Measurements from ENCODE around the gene SOD1. TPM values are rescaled to one million over a fixed set of nuclear protein-coding genes. Genes with fewer than 3 reads are reported as not detected.

The SOD1 gene
- total and polyA plus RNA-seq, 2 of the 8 experiments (the other 6 are each of a cell fraction or from before 2014, with no cell fraction given) = 192 to 226 TPM

GRCh38 chr21:31707499-31707898 is 48.0 kb downstream of the SOD1 start:
- Histone ChIP-seq H3K4me3 (ENCODE audit: extremely low read depth in 1 of 4, insufficient read depth in 2 of 4, low read depth in 3 of 4, low read length in 4 of 4) (no peak overlapping the region), H3K79me1 (ENCODE audit: low read depth, low read length) (no peaks in the 10 kb centered on the region), H2BK12ac (ENCODE audit: low read depth, low read length) (no peak overlapping the region), H3K4ac (replicated peaks; ENCODE audit: insufficient read length, low read depth, low read length) (no peak overlapping the region), H3K4me2 (ENCODE audit: insufficient read depth in 1 of 2, low read depth in 2 of 2, low read length in 2 of 2) (no peak overlapping the region), H2BK5ac (ENCODE audit: low read depth, low read length) (no peak overlapping the region), H3K27ac (ENCODE audit: low read depth, low read length) (no peak overlapping the region), H3K9ac (replicated peaks in 1 of 4; ENCODE audit: extremely low read depth in 1 of 4, low read depth in 3 of 4, low read length in 3 of 4) (no peak overlapping the region), H4K8ac (ENCODE audit: extremely low read depth, insufficient read depth, low read length) (no peak overlapping the region), H2BK15ac (ENCODE audit: low read length) (no peak overlapping the region), H4K20me1 (replicated peaks in 1 of 2; ENCODE audit: control insufficient read depth in 1 of 2, insufficient read depth in 2 of 2, low read length in 2 of 2) (peaks cover 14 to 31% of the 10 kb centered on the region in 2 experiments), H3K27me3 (replicated peaks in 1 of 4; ENCODE audit: control insufficient read depth in 3 of 4, extremely low read depth in 1 of 4, insufficient read depth in 3 of 4, low read length in 3 of 4) (no peaks in the 10 kb centered on the region), H3K36me3 (ENCODE audit: control insufficient read depth in 2 of 4, insufficient read depth in 4 of 4, low read length in 3 of 4) (peaks cover 0 to 27% (median 3%) of the 10 kb centered on the region in 4 experiments; a peak in 3 of 8 replicates), H2AFZ (ENCODE audit: low read length) (no peak overlapping the region), H3K9me3 (ENCODE audit: insufficient read depth in 2 of 2, low read depth in 1 of 2, low read length in 1 of 2) (no peaks in the 10 kb centered on the region), H2BK120ac (replicated peaks; ENCODE audit: low read depth, low read length) (no peak overlapping the region), H3K18ac (ENCODE audit: extremely low read depth, low read length) (no peak overlapping the region), H4K5ac (ENCODE audit: insufficient read length, low read depth, low read length) (no peak overlapping the region), H3K14ac (ENCODE audit: insufficient read length) (no peak overlapping the region), H3K23ac (ENCODE audit: insufficient read length) (no peak overlapping the region), H2AK5ac (ENCODE audit: low read depth, low read length) (no peak overlapping the region), H2BK20ac (ENCODE audit: low read length) (no peak overlapping the region), H3K23me2 (ENCODE audit: low read depth, low read length) (no peaks in the 10 kb centered on the region), H3K56ac (replicated peaks; ENCODE audit: insufficient read length, low read depth, low read length) (no peak overlapping the region), H3K79me2 (ENCODE audit: control insufficient read depth in 1 of 2, insufficient read depth in 2 of 2, low read length in 2 of 2) (peaks cover 8 to 99% of the 10 kb centered on the region in 2 experiments), H3K4me1 (replicated peaks in 1 of 4; ENCODE audit: control insufficient read depth in 3 of 4, insufficient read depth in 4 of 4, low read length in 3 of 4) (peaks cover 0 to 8% (median under 1%) of the 10 kb centered on the region in 4 experiments; a peak in 5 of 7 replicates), H4K91ac (replicated peaks; ENCODE audit: insufficient read length, low read length) (no peak overlapping the region)
- FAIRE-seq (no peak), DNase-seq (ENCODE audit: low read depth in 1 of 2, low spot score in 2 of 2) (no peak)
- no peak for TF ChIP-seq ZNF274 (IDR thresholded peaks at IDR 0.05; ENCODE audit: borderline replicate concordance, extremely low read depth, low read length)
- TF ChIP-seq ASH2L (IDR thresholded peaks at IDR 0.05; ENCODE audit: low read length) = no peak
- CTCF ChIA-PET (ENCODE audit: partially characterized antibody) = no interaction called here
- POLR2A ChIA-PET (ENCODE audit: partially characterized antibody) = no interaction called here
